H9 (cell line): ENCODE data around the gene ULK2. TPM values are rescaled to one million over a fixed set of nuclear protein-coding genes. Genes with fewer than 3 reads are reported as not detected.

Experiments
- DNase-seq: peaks from one replicate; pipeline ENCODE4 v3.0.0-alpha.2; 2017
- H2AFZ ChIP-seq: one replicate; pipeline ENCODE4 v1.6.1; 2013; ENCODE audit warnings: mild to moderate bottlenecking, low read length, control low read depth, moderate library complexity
- H2AK5ac ChIP-seq: 2 replicates; pipeline ENCODE4 v1.6.1; 2013; ENCODE audit warnings: low read length, control low read depth, mixed read lengths; ENCODE audit not compliant: insufficient read length
- H2BK120ac ChIP-seq: one replicate; pipeline ENCODE4 v1.6.1; 2013; ENCODE audit warnings: low read depth, mild to moderate bottlenecking, low read length, control low read depth, inconsistent platforms; ENCODE audit not compliant: poor library complexity, severe bottlenecking
- H2BK12ac ChIP-seq: 2 replicates; pipeline ENCODE4 v1.6.1; 2013; ENCODE audit warnings: low read length, control low read depth, mixed read lengths, low read depth; ENCODE audit not compliant: insufficient read length
- H2BK15ac ChIP-seq: 2 replicates; pipeline ENCODE4 v1.6.1; 2013; ENCODE audit warnings: low read depth, low read length, control low read depth
- H2BK20ac ChIP-seq: one replicate; pipeline ENCODE4 v1.6.1; 2013; ENCODE audit warnings: low read depth, mild to moderate bottlenecking, low read length, control low read depth, inconsistent platforms; ENCODE audit not compliant: poor library complexity, severe bottlenecking
- H2BK5ac ChIP-seq: 2 replicates; pipeline ENCODE4 v1.6.1; 2013; ENCODE audit warnings: low read length, control low read depth, mixed read lengths; ENCODE audit not compliant: insufficient read length
- H3K14ac ChIP-seq: 2 replicates; pipeline ENCODE4 v1.6.1; 2013; ENCODE audit warnings: low read length, control low read depth; ENCODE audit not compliant: insufficient read depth
- H3K18ac ChIP-seq: 2 replicates; pipeline ENCODE4 v1.6.1; 2013; ENCODE audit warnings: low read depth, mild to moderate bottlenecking, mixed read lengths, low read length, control low read depth; ENCODE audit not compliant: insufficient read length
- H3K23ac ChIP-seq: 2 replicates; pipeline ENCODE4 v1.6.1; 2013; ENCODE audit warnings: low read length, control low read depth, mixed read lengths, low read depth; ENCODE audit not compliant: insufficient read length
- H3K23me2 ChIP-seq: 2 replicates; pipeline ENCODE4 v1.6.1; 2013; ENCODE audit warnings: low read depth, mild to moderate bottlenecking, mixed read lengths, low read length, control low read depth; ENCODE audit not compliant: insufficient read length, poor library complexity, severe bottlenecking
- H3K27ac ChIP-seq: 2 replicates; pipeline ENCODE4 v1.5.1; 2013; ENCODE audit warnings: low read length, control low read depth, mixed read lengths, low read depth; ENCODE audit not compliant: insufficient read length
- H3K27me3 ChIP-seq: 2 replicates; pipeline ENCODE4 v1.6.1; 2013; ENCODE audit warnings: low read length, control low read depth, inconsistent platforms; ENCODE audit not compliant: insufficient read depth
- H3K4ac ChIP-seq: 2 replicates; pipeline ENCODE4 v1.6.1; 2013; ENCODE audit warnings: low read depth, mild to moderate bottlenecking, control low read depth, inconsistent platforms, low read length, moderate library complexity
- H3K4me1 ChIP-seq: 2 replicates; pipeline ENCODE4 v1.6.1; 2013; ENCODE audit warnings: low read length, control low read depth, inconsistent platforms; ENCODE audit not compliant: insufficient read depth
- H3K4me2 ChIP-seq: 2 replicates; pipeline ENCODE4 v1.6.1; 2013; ENCODE audit warnings: low read length, control low read depth, mixed read lengths; ENCODE audit not compliant: insufficient read length, insufficient read depth
- H3K56ac ChIP-seq: 2 replicates; pipeline ENCODE4 v1.6.1; 2013; ENCODE audit warnings: low read depth, mild to moderate bottlenecking, mixed read lengths, low read length, control low read depth; ENCODE audit not compliant: insufficient read length
- H3K79me1 ChIP-seq: 2 replicates; pipeline ENCODE4 v1.6.1; 2013; ENCODE audit warnings: low read depth, mild to moderate bottlenecking, moderate library complexity, low read length, control low read depth, inconsistent platforms; ENCODE audit not compliant: insufficient read depth, poor library complexity, severe bottlenecking
- H3K79me2 ChIP-seq: 2 replicates; pipeline ENCODE4 v1.6.1; 2013; ENCODE audit warnings: low read length, control low read depth, inconsistent platforms; ENCODE audit not compliant: insufficient read depth
- H3K9ac ChIP-seq: 2 replicates; pipeline ENCODE4 v1.6.1; 2013; ENCODE audit warnings: low read length, control low read depth, mixed read lengths; ENCODE audit not compliant: insufficient read length; ENCODE audit errors: extremely low read depth
- H3K9me3 ChIP-seq: one replicate; pipeline ENCODE4 v1.6.1; 2013; ENCODE audit warnings: low read depth, low read length, inconsistent platforms; ENCODE audit not compliant: control insufficient read depth
- H3T11ph ChIP-seq: one replicate; pipeline ENCODE4 v1.6.1; 2013; ENCODE audit warnings: mild to moderate bottlenecking, low read length, control low read depth, inconsistent platforms
- H4K20me1 ChIP-seq: one replicate; pipeline ENCODE4 v1.6.1; 2013; ENCODE audit not compliant: control insufficient read depth, insufficient read length, insufficient read depth
- H4K5ac ChIP-seq: 2 replicates; pipeline ENCODE4 v1.6.1; 2013; ENCODE audit warnings: low read depth, mild to moderate bottlenecking, mixed read lengths, low read length, control low read depth; ENCODE audit not compliant: insufficient read length
- H4K8ac ChIP-seq: replicated peaks from 2 replicates; pipeline ENCODE4 v1.6.1; 2013; ENCODE audit warnings: low read length, control low read depth, mixed read lengths, low read depth; ENCODE audit not compliant: insufficient read length
- H4K91ac ChIP-seq: 2 replicates; pipeline ENCODE4 v1.6.1; 2013; ENCODE audit warnings: low read depth, mild to moderate bottlenecking, moderate library complexity, mixed read lengths, low read length, control low read depth; ENCODE audit not compliant: insufficient read length
- H3K27ac Mint-ChIP-seq, 3 experiments: 2 replicates in 2 of 3; 3 replicates in 1 of 3; pipeline ENCODE4 v1.8.0; 2020 to 2021; ENCODE audit warnings: mixed read lengths in 3 of 3, mild to moderate bottlenecking in 1 of 3, moderate library complexity in 1 of 3
- H3K27me3 Mint-ChIP-seq: 2 replicates; pipeline ENCODE4 v1.8.0; 2021; ENCODE audit warnings: low read depth, mild to moderate bottlenecking, moderate library complexity, mixed read lengths
- H3K36me3 Mint-ChIP-seq, 3 experiments: 2 replicates in 2 of 3; 3 replicates in 1 of 3; pipeline ENCODE4 v1.8.0; 2020 to 2021; ENCODE audit warnings: low read depth in 3 of 3, mixed read lengths in 3 of 3; ENCODE audit not compliant: insufficient read depth in 1 of 3
- H3K4me1 Mint-ChIP-seq, 2 experiments: 2 replicates each; pipeline ENCODE4 v1.8.0; 2020; ENCODE audit warnings: mixed read lengths in 2 of 2
- H3K4me3 Mint-ChIP-seq, 2 experiments: 2 replicates in 1 of 2; 3 replicates in 1 of 2; pipeline ENCODE4 v1.8.0; 2020 to 2021; ENCODE audit warnings: mild to moderate bottlenecking in 2 of 2, mixed read lengths in 2 of 2, moderate library complexity in 1 of 2
- H3K9me3 Mint-ChIP-seq, 2 experiments: 2 replicates in 1 of 2; 3 replicates in 1 of 2; pipeline ENCODE4 v1.8.0; 2020; ENCODE audit warnings: mild to moderate bottlenecking in 2 of 2, mixed read lengths in 2 of 2, moderate library complexity in 1 of 2
- WGBS: extraction: QIAGEN DNeasy Blood & Tissue Kit; methylation state at CpG from one replicate; pipeline ENCODE4 v1.1.7; 2013; ENCODE audit warnings: missing lambda C conversion rate, low lambda C conversion rate, mixed read lengths; ENCODE audit not compliant: insufficient read length; ENCODE audit errors: extremely low coverage; 5-methylcytosine and 5-hydroxymethylcytosine counted together
- total RNA-seq: library from RNA; stranded (reverse); gene quantifications from 2 replicates; pipeline ENCODE4 v1.2.1, GENCODE V29; 2021
- TF ChIP-seq, protein P1 (sequence below): fragments of 200-600 bp; sonication (generic); conservative IDR thresholded peaks from 3 replicates; pipeline ENCODE4 v1.8.0; 2021; ENCODE audit warnings: antibody characterized with exemption, mild to moderate bottlenecking

Gene ULK2
- total RNA-seq, 1 experiment from 2014 or later, result 11.5 TPM

DNA sequence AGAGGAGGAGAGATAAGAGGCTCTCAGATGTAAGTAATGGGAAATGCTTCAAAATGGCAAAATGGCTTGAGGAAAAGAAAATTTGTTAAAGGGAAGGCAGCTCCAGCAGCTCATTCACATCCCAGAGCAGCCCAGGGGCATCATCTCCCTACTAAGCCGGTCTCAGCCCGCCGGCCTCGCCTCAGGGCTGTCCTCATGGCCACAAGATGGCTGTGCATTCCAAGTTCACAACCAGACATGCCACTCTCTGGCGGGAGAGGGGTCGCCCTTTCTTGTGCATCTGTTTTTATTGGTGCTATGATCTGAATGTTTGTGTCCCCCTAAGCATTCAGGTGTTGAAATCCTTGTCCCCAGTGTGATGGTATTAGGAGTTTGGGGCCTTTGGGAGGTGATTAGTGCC lies 137.8 kb downstream of the ULK2 start:
- Histone ChIP-seq H3K9ac (no peak overlapping the region), H3K18ac (no peak overlapping the region), H3K4ac (no peak overlapping the region), H3K27ac (no peak overlapping the region), H3K27me3 (no peaks in the 10 kb centered on the region), H3K9me3 (no peaks in the 10 kb centered on the region), H3K23me2 (no peaks in the 10 kb centered on the region), H4K91ac (no peak overlapping the region), H4K20me1 (no peaks in the 10 kb centered on the region), H3K4me2 (no peak overlapping the region), H2BK5ac (no peak overlapping the region), H2BK120ac (no peak overlapping the region), H2BK15ac (no peak overlapping the region), H3K23ac (no peak overlapping the region), H2AFZ (no peak overlapping the region), H2AK5ac (no peak overlapping the region), H3K79me2 (no peaks in the 10 kb centered on the region), H3K4me1 (no peaks in the 10 kb centered on the region), H4K5ac (no peak overlapping the region), H2BK20ac (no peak overlapping the region), H3K56ac (no peak overlapping the region), H3T11ph (no peak overlapping the region), H2BK12ac (no peak overlapping the region), H3K14ac (no peak overlapping the region), H3K79me1 (no peaks in the 10 kb centered on the region), H4K8ac (no peak overlapping the region)
- no CpG with 5 or more reads among the region's 6 CpGs for WGBS
- no peak overlapping the region for H3K4me3 Mint-ChIP-seq
- no peak for DNase-seq
- TF ChIP-seq, protein P1, sequence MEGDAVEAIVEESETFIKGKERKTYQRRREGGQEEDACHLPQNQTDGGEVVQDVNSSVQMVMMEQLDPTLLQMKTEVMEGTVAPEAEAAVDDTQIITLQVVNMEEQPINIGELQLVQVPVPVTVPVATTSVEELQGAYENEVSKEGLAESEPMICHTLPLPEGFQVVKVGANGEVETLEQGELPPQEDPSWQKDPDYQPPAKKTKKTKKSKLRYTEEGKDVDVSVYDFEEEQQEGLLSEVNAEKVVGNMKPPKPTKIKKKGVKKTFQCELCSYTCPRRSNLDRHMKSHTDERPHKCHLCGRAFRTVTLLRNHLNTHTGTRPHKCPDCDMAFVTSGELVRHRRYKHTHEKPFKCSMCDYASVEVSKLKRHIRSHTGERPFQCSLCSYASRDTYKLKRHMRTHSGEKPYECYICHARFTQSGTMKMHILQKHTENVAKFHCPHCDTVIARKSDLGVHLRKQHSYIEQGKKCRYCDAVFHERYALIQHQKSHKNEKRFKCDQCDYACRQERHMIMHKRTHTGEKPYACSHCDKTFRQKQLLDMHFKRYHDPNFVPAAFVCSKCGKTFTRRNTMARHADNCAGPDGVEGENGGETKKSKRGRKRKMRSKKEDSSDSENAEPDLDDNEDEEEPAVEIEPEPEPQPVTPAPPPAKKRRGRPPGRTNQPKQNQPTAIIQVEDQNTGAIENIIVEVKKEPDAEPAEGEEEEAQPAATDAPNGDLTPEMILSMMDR, result no peak
- H3K27ac Mint-ChIP-seq, result peak overlapping the region in 1 of 3 experiments; percentile 59; a peak in 1 of 7 replicates
- no peaks in the 10 kb centered on the region for H3K9me3 Mint-ChIP-seq
- H3K4me1 Mint-ChIP-seq, result no peaks in the 10 kb centered on the region
- no peaks in the 10 kb centered on the region for H3K36me3 Mint-ChIP-seq
- H3K27me3 Mint-ChIP-seq, result peaks cover 4% of the 10 kb centered on the region
